Activated T-cell treated with anti-CD3 and anti-CD28 coated beads for 1 hour (primary cell): ENCODE measurements around the gene CIDEA.
"Not testable (repeated sequence)": the region's sequence is repeated elsewhere in the genome, so short reads cannot be mapped to it uniquely, and the experiment has no call there.

Experiments used
- DNase-seq: peaks from one replicate; pipeline ENCODE4 v3.0.0-alpha.2; 2020; ENCODE audit warnings: low read depth

CIDEA gene

GRCh38 chr18:12239431-12239830, 14.7 kb upstream of the CIDEA start:
- DNase-seq, result no peak

GRCh38 chr18:12242658-12243260, 11.4 kb upstream of the CIDEA start:
- no peak for DNase-seq

GRCh38 chr18:12243272-12243671, 10.9 kb upstream of the CIDEA start:
- DNase-seq, result not testable (repeated sequence)

GRCh38 chr18:12245793-12246135, 8.4 kb upstream of the CIDEA start:
- no peak for DNase-seq

- no peak for DNase-seq
Measured at GRCh38 chr18:12246849-12247808, 7.0 kb upstream of the CIDEA start.

GRCh38 chr18:12247946-12248345, 6.2 kb upstream of the CIDEA start:
- no peak for DNase-seq

GRCh38 chr18:12248926-12249720, 5.0 kb upstream of the CIDEA start:
- DNase-seq, result no peak

- DNase-seq, result no peak
Measured at GRCh38 chr18:12251311-12251710, 2.9 kb upstream of the CIDEA start.

- DNase-seq, result no peak
Measured at GRCh38 chr18:12252061-12252460, 2.1 kb upstream of the CIDEA start.

GRCh38 chr18:12253027-12253426, 1.1 kb upstream of the CIDEA start:
- DNase-seq, result no peak

- DNase-seq, result no peak
Measured at GRCh38 chr18:12253663-12254135, 462 bp upstream of the CIDEA start.

GRCh38 chr18:12254820-12255511, 805 bp downstream of the CIDEA start:
- DNase-seq, result no peak

- DNase-seq, result no peak
Measured at GRCh38 chr18:12255626-12256026, 1.5 kb downstream of the CIDEA start.

- no peak for DNase-seq
Measured at GRCh38 chr18:12256951-12257350, 2.8 kb downstream of the CIDEA start.

GRCh38 chr18:12257996-12258718, 4.0 kb downstream of the CIDEA start:
- no peak for DNase-seq

GRCh38 chr18:12258719-12259705, 4.9 kb downstream of the CIDEA start:
- DNase-seq, result no peak

- DNase-seq, result no peak
Measured at GRCh38 chr18:12262748-12263147, 8.6 kb downstream of the CIDEA start.

GRCh38 chr18:12264864-12265263, 10.7 kb downstream of the CIDEA start:
- DNase-seq, result no peak

- DNase-seq, result peak; percentile 43
Measured at GRCh38 chr18:12271376-12272235, 17.4 kb downstream of the CIDEA start.
